ENCODE data around the gene SARM1. TPM values are rescaled to one million over a fixed set of nuclear protein-coding genes. Genes with fewer than 3 reads are reported as not detected.

Gene SARM1
- polyA plus RNA-seq, 3 donors from 2014 or later: 8.0 to 9.2 (median 9.1) TPM

GRCh38 chr17:28384281-28385036 lies 13.0 kb downstream of the SARM1 start:
- Mint-ChIP-seq H3K4me3 (peak overlapping the region; percentile 91 to 95 (median 93)), H3K4me1 (peaks cover 25 to 33% of the 10 kb centered on the region in 2 donors), H3K27ac (peak overlapping the region; percentile 49 to 89 (median 83)), H3K9me3 (peaks cover 0 to 2% (median 0%) of the 10 kb centered on the region in 6 donors), H3K27me3 (ENCODE audit: low read depth in 3 of 3) (peaks cover 2 to 7% (median 2%) of the 10 kb centered on the region in 3 donors), H3K36me3 (peaks cover 7 to 12% (median 10%) of the 10 kb centered on the region in 3 donors)
- peak; percentile 41 to 62 (median 56) for DNase-seq

DNA sequence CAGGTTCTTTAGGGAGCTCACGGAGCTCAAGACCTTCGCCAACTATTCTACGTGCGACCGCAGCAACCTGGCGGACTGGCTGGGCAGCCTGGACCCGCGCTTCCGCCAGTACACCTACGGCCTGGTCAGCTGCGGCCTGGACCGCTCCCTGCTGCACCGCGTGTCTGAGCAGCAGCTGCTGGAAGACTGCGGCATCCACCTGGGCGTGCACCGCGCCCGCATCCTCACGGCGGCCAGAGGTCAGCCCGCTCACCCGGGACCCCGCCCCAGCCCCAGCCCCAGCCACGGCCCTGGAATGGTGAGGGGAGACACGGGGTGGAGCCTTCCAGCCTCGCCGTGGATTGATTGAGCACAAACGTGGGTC lies 13.5 kb downstream of the SARM1 start:
- peak overlapping the region; percentile 91 to 95 (median 93) for H3K4me3 Mint-ChIP-seq
- peaks cover 25 to 33% of the 10 kb centered on the region in 2 donors for H3K4me1 Mint-ChIP-seq
- peaks cover 10 to 16% (median 11%) of the 10 kb centered on the region in 3 donors for H3K36me3 Mint-ChIP-seq
- peaks cover 2 to 7% (median 2%) of the 10 kb centered on the region in 3 donors for H3K27me3 Mint-ChIP-seq (ENCODE audit: low read depth in 3 of 3)
- no peak for DNase-seq
- H3K9me3 Mint-ChIP-seq: peaks cover 0 to 3% (median 0%) of the 10 kb centered on the region in 6 donors
- peak overlapping the region; percentile 59 to 89 (median 81) for H3K27ac Mint-ChIP-seq

GRCh38 chr17:28385406-28385805 lies 13.9 kb downstream of the SARM1 start:
- H3K9me3 Mint-ChIP-seq: peaks cover 0 to 3% (median 0%) of the 10 kb centered on the region in 6 donors
- DNase-seq: no peak
- H3K4me3 Mint-ChIP-seq: peak overlapping the region; percentile 91 to 95 (median 93)
- H3K4me1 Mint-ChIP-seq: peaks cover 25 to 33% of the 10 kb centered on the region in 2 donors
- peak overlapping the region in 3 of 6 donors; percentile 37 to 73 (median 59) for H3K27ac Mint-ChIP-seq
- peaks cover 10 to 17% (median 14%) of the 10 kb centered on the region in 3 donors for H3K36me3 Mint-ChIP-seq
- H3K27me3 Mint-ChIP-seq (ENCODE audit: low read depth in 3 of 3): peaks cover 2 to 7% (median 2%) of the 10 kb centered on the region in 3 donors

DNA sequence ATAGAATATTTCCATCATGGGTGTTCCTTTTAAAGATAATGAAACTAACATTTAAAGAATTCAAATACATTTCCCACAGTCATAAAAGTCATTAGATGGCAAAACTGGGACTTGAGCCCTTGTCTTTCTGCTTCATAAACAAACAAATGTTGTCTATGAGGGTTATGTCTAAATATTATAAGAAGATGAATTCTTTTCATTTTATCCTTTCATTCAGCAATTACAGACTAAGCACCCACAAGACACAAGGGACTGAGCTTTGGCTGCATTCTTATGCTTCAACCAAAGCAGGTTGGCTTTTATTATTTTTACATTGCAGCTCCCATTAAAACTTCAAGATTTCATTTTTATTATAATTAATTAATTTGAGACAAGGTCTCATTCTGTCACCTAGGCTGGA lies 14.9 kb downstream of the SARM1 start:
- Mint-ChIP-seq H3K36me3 (peaks cover 13 to 25% (median 20%) of the 10 kb centered on the region in 3 donors), H3K4me1 (peaks cover 22 to 33% of the 10 kb centered on the region in 2 donors), H3K27me3 (ENCODE audit: low read depth in 3 of 3) (peaks cover 0 to 8% (median 0%) of the 10 kb centered on the region in 3 donors), H3K4me3 (peak overlapping the region in 3 of 5 donors; percentile 33 to 93 (median 38)), H3K27ac (peak overlapping the region in 1 of 6 donors; percentile 31), H3K9me3 (peaks cover 0 to 3% (median 0%) of the 10 kb centered on the region in 6 donors)
- no peak for DNase-seq

GRCh38 chr17:28388106-28388505 lies 16.6 kb downstream of the SARM1 start:
- H3K4me1 Mint-ChIP-seq: peaks cover 20 to 27% of the 10 kb centered on the region in 2 donors
- H3K27ac Mint-ChIP-seq: no peak overlapping the region
- H3K36me3 Mint-ChIP-seq: peaks cover 13 to 32% (median 22%) of the 10 kb centered on the region in 3 donors
- DNase-seq: no peak
- peaks cover 0 to 6% (median 0%) of the 10 kb centered on the region in 3 donors for H3K27me3 Mint-ChIP-seq (ENCODE audit: low read depth in 3 of 3)
- peaks cover 0 to 3% (median 0%) of the 10 kb centered on the region in 6 donors for H3K9me3 Mint-ChIP-seq
- H3K4me3 Mint-ChIP-seq: no peak overlapping the region

DNA sequence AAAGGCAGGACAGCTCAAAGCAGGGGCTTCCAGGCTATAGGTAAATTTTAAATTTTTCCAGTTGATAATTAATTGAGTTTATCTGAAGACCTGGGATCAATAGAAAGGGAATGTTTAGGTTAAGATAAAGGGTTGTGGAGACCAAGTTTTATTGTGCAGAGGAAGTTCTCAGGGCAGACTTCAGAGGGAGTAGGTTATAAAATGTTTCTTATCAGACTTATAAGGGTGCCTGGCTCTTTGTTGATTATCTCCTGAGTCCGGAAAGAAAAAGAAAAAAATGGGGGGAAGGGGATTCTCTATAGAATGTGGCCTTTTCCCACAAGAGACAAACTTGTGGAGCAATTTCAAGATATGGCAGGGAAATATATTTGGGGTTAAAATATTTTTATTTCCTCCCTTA lies 18.6 kb downstream of the SARM1 start:
- H3K36me3 Mint-ChIP-seq: peaks cover 20 to 39% (median 29%) of the 10 kb centered on the region in 3 donors
- H3K9me3 Mint-ChIP-seq: peaks cover 0 to 3% (median 0%) of the 10 kb centered on the region in 6 donors
- peaks cover 0 to 2% (median 1%) of the 10 kb centered on the region in 3 donors for H3K27me3 Mint-ChIP-seq (ENCODE audit: low read depth in 3 of 3)
- H3K27ac Mint-ChIP-seq: no peak overlapping the region
- no peak for DNase-seq
- no peak overlapping the region for H3K4me3 Mint-ChIP-seq
- H3K4me1 Mint-ChIP-seq: peaks cover 4 to 13% of the 10 kb centered on the region in 2 donors

GRCh38 chr17:28390563-28390962 lies 19.1 kb downstream of the SARM1 start:
- H3K4me1 Mint-ChIP-seq: peaks cover under 1 to 9% of the 10 kb centered on the region in 2 donors
- H3K4me3 Mint-ChIP-seq: no peak overlapping the region
- DNase-seq: no peak
- H3K36me3 Mint-ChIP-seq: peaks cover 20 to 39% (median 29%) of the 10 kb centered on the region in 3 donors
- peaks cover 0 to 3% (median 0%) of the 10 kb centered on the region in 6 donors for H3K9me3 Mint-ChIP-seq
- peaks cover 0 to 2% (median 1%) of the 10 kb centered on the region in 3 donors for H3K27me3 Mint-ChIP-seq (ENCODE audit: low read depth in 3 of 3)
- H3K27ac Mint-ChIP-seq: no peak overlapping the region

DNA sequence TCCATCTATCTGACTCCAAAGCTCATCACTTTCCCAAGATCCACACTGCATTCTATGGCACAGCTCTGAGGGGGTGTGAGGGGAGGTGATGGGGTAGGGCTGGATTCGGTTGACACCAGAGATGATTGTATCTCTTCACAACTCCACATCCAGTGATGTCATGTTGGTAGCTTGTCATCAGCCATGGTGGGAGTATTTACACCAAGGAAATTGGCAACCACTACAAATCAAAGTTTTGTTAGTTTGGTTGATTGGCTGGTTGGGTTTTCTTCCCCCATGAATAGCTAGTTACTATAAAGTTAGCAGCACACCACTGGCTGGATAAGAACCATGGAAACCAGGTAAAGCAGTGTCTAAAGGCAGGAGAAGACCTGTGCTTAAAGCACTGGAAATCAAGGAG lies 19.5 kb downstream of the SARM1 start:
- peaks cover 0 to 5% of the 10 kb centered on the region in 2 donors for H3K4me1 Mint-ChIP-seq
- no peak for DNase-seq
- no peak overlapping the region for H3K4me3 Mint-ChIP-seq
- H3K27ac Mint-ChIP-seq: no peak overlapping the region
- peaks cover 0 to 3% (median 0%) of the 10 kb centered on the region in 6 donors for H3K9me3 Mint-ChIP-seq
- H3K27me3 Mint-ChIP-seq (ENCODE audit: low read depth in 3 of 3): peaks cover 0 to 2% (median 1%) of the 10 kb centered on the region in 3 donors
- H3K36me3 Mint-ChIP-seq: peaks cover 20 to 39% (median 29%) of the 10 kb centered on the region in 3 donors

DNA sequence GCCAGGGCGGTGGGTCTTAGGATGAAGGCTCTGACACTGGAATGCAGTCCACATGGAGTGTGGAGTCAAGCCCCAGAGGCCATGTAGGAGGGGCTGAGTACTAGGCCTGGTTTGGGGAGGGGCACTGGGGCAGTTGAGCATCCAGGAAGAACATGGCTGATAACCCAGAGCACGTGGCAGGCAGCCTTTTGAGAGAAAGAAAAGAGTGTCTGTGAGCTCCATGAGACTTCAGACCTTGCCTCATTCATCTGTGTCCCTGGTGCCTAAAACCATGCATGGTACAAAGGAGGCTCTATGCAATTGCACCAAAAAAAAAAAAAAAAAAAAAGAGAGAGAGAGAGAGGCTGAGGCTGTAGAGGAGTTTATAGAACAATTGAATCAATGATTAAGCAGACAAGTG lies 19.9 kb downstream of the SARM1 start:
- peaks cover 20 to 39% (median 29%) of the 10 kb centered on the region in 3 donors for H3K36me3 Mint-ChIP-seq
- no peak overlapping the region for H3K27ac Mint-ChIP-seq
- DNase-seq: no peak
- H3K27me3 Mint-ChIP-seq (ENCODE audit: low read depth in 3 of 3): peaks cover 0 to 2% (median 1%) of the 10 kb centered on the region in 3 donors
- peaks cover 0 to 3% (median 0%) of the 10 kb centered on the region in 6 donors for H3K9me3 Mint-ChIP-seq
- H3K4me1 Mint-ChIP-seq: peaks cover 0 to under 1% of the 10 kb centered on the region in 2 donors
- H3K4me3 Mint-ChIP-seq: no peak overlapping the region

- Mint-ChIP-seq H3K4me3 (no peak overlapping the region), H3K27ac (no peak overlapping the region), H3K4me1 (no peaks in the 10 kb centered on the region), H3K36me3 (peaks cover 23 to 42% (median 29%) of the 10 kb centered on the region in 3 donors), H3K9me3 (peaks cover 0 to 3% (median 0%) of the 10 kb centered on the region in 6 donors), H3K27me3 (ENCODE audit: low read depth in 3 of 3) (peaks cover 0 to 2% (median 1%) of the 10 kb centered on the region in 3 donors)
- no peak for DNase-seq
Measured at GRCh38 chr17:28392491-28392890, 21.0 kb downstream of the SARM1 start.

GRCh38 chr17:28394337-28395116 lies 23.0 kb downstream of the SARM1 start:
- Mint-ChIP-seq H3K36me3 (peaks cover 15 to 40% (median 22%) of the 10 kb centered on the region in 3 donors), H3K27me3 (ENCODE audit: low read depth in 3 of 3) (peaks cover 0 to 3% (median 2%) of the 10 kb centered on the region in 3 donors), H3K27ac (no peak overlapping the region)

GRCh38 chr17:28395426-28395825 lies 23.9 kb downstream of the SARM1 start:
- H3K9me3 Mint-ChIP-seq: no peaks in the 10 kb centered on the region
- no peak for DNase-seq
- H3K27ac Mint-ChIP-seq: no peak overlapping the region
- H3K4me3 Mint-ChIP-seq: no peak overlapping the region
- no peaks in the 10 kb centered on the region for H3K4me1 Mint-ChIP-seq
- H3K36me3 Mint-ChIP-seq: peaks cover 13 to 31% (median 14%) of the 10 kb centered on the region in 3 donors
- peaks cover 1 to 3% (median 2%) of the 10 kb centered on the region in 3 donors for H3K27me3 Mint-ChIP-seq (ENCODE audit: low read depth in 3 of 3)

More at GRCh38 chr17:28394337-28395116, 23.0 kb downstream of the SARM1 start:
- Mint-ChIP-seq H3K4me3 (no peak overlapping the region), H3K9me3 (peaks cover 0 to 1% (median 0%) of the 10 kb centered on the region in 6 donors), H3K4me1 (no peaks in the 10 kb centered on the region)
- DNase-seq: no peak

DNA sequence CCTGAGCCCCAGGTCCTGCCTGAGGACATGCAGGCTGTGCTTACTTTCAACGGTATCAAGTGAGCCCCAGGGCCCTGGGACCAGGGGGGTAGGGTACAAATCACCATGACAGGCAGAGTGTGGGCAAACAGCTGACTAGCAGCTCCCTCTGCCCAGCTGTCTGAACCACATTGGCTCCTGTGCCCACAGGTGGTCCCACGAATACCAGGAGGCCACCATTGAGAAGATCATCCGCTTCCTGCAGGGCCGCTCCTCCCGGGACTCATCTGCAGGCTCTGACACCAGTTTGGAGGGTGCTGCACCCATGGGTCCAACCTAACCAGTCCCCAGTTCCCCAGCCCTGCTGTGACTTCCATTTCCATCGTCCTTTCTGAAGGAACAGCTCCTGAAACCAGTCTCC lies 24.5 kb downstream of the SARM1 start:
- no peak for DNase-seq
- H3K4me1 Mint-ChIP-seq: no peaks in the 10 kb centered on the region
- H3K36me3 Mint-ChIP-seq: peaks cover 10 to 26% (median 12%) of the 10 kb centered on the region in 3 donors
- H3K9me3 Mint-ChIP-seq: no peaks in the 10 kb centered on the region
- H3K27me3 Mint-ChIP-seq (ENCODE audit: low read depth in 3 of 3): peaks cover 2 to 3% (median 2%) of the 10 kb centered on the region in 3 donors
- no peak overlapping the region for H3K4me3 Mint-ChIP-seq
- no peak overlapping the region for H3K27ac Mint-ChIP-seq

All from immature natural killer cell (primary cell).